Transverse colon (tissue), 4 donors: ENCODE measurements around the gene XPO6. TPM values are rescaled to one million over a fixed set of nuclear protein-coding genes. Genes with fewer than 3 reads are reported as not detected.

Source experiments
- DNase-seq: peaks from one replicate; pipeline ENCODE4 v3.0.0-alpha.2; 2019
- H3K27ac ChIP-seq, 4 donors: fragments of 200-600 bp; sonication (generic); 2 replicates each; pipeline ENCODE4 v1.5.1; 2016 to 2018; ENCODE audit warnings: inconsistent platforms in 4 of 4
- H3K27me3 ChIP-seq: fragments of 200-600 bp; sonication (generic); 2 replicates; pipeline ENCODE4 v1.5.1; 2017; ENCODE audit warnings: inconsistent platforms
- H3K36me3 ChIP-seq, 4 donors: fragments of 200-600 bp; sonication (generic); 2 replicates each; pipeline ENCODE4 v1.5.1; 2017 to 2019; ENCODE audit warnings: inconsistent platforms in 4 of 4
- H3K4me1 ChIP-seq, 4 donors: fragments of 200-600 bp; sonication (generic); 2 replicates each; pipeline ENCODE4 v1.5.1; 2017 to 2020; ENCODE audit warnings: inconsistent platforms in 4 of 4
- H3K4me3 ChIP-seq, 4 donors: fragments of 200-600 bp; sonication (generic); 1 replicate in 1 of 4; 2 replicates in 3 of 4; pipeline versions ENCODE4 v1.5.1 to v1.6.1; 2017 to 2019; ENCODE audit warnings: inconsistent platforms in 4 of 4
- H3K9me3 ChIP-seq, 2 donors: fragments of 200-600 bp; sonication (generic); 2 replicates each; pipeline ENCODE4 v1.5.1; 2017 to 2019; ENCODE audit warnings: inconsistent platforms in 2 of 2
- EP300 ChIP-seq: sonication (generic); formaldehyde crosslinking; IDR thresholded peaks from one replicate; pipeline ENCODE4 v1.6.1; 2017; ENCODE audit warnings: antibody characterized with exemption, low read depth
- POLR2A ChIP-seq: fragments of 450-650 bp; IDR thresholded peaks from one replicate; pipeline ENCODE4 v1.6.1; 2016; ENCODE audit warnings: antibody characterized with exemption, mild to moderate bottlenecking, moderate library complexity
- POLR2AphosphoS5 ChIP-seq, 3 donors: sonication (generic); formaldehyde crosslinking; IDR thresholded peaks; one replicate each; pipeline ENCODE4 v1.6.1; 2016; ENCODE audit warnings: antibody characterized with exemption in 3 of 3
- WGBS, 2 donors: methylation state at CpG; one replicate each; pipeline ENCODE4 v1.1.5; 2018; ENCODE audit warnings: low coverage in 1 of 2; 5-methylcytosine and 5-hydroxymethylcytosine counted together
- in situ Hi-C, 4 donors: fragments of 200-750 bp; cut with MboI; loops; one replicate each; pipeline versions ENCODE4 v1.15.0 to v1.15.1; 2017; ENCODE audit warnings: low sequenced_read_pairs in 3 of 4, low pct_ligation_motif_present in 1 of 4, low pct_unique_long_range_greater_than_20kb in 1 of 4
- intact Hi-C: fragments of 100-400 bp; cut with DNase I; formaldehyde crosslinking; loops from one replicate; pipeline ENCODE4 v1.15.1; 2023; ENCODE audit warnings: low total_unique reads
- total RNA-seq, 4 donors: library from RNA; depleted of rRNA; stranded (reverse); fragments of >200 nt; gene quantifications; one replicate each; pipeline ENCODE4 v1.1.0, GENCODE V29; 2016
- TF ChIP-seq, protein P1 (sequence below), 5 experiments: fragments of 200-600 bp in 3 of 5; fragments of 450-650 bp in 2 of 5; sonication (generic) in 3 of 5; IDR thresholded peaks; 1 replicate in 2 of 5; 2 replicates in 3 of 5; pipeline ENCODE4 v1.5.1; 2016 to 2017; ENCODE audit warnings: antibody characterized with exemption in 5 of 5, inconsistent platforms in 3 of 5, mild to moderate bottlenecking in 2 of 5, moderate library complexity in 1 of 5

The XPO6 gene
- total RNA-seq, 4 donors from 2014 or later: 140 to 254 (median 204) TPM

DNA sequence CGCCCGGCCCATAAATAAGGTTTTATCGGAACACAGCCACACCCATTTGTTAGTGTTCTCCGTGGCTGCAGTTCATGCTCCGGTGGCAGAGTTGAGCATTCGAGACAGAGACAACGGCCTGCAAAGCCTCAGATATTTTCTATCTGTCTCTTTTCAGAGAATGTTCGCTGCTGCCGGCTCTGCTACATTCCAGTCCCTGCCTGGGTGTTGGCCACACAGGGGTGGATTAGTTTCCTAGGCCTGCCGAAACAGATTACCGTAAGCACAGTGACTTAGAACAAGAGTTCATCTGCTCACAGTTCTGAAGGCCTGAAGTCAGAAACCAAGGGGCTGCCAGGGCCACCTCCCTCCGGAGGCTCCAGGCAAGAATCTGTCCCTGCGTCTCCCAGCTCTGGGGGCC lies 129.1 kb downstream of the XPO6 start:
- H3K4me1 ChIP-seq: peaks cover 0 to 11% (median 5%) of the 10 kb centered on the region in 4 donors
- in situ Hi-C loops: no loop called here
- TF ChIP-seq POLR2A (no peak), EP300 (no peak), POLR2AphosphoS5 (IDR thresholded peaks at IDR 0.05) (no peak)
- TF ChIP-seq, protein P1, sequence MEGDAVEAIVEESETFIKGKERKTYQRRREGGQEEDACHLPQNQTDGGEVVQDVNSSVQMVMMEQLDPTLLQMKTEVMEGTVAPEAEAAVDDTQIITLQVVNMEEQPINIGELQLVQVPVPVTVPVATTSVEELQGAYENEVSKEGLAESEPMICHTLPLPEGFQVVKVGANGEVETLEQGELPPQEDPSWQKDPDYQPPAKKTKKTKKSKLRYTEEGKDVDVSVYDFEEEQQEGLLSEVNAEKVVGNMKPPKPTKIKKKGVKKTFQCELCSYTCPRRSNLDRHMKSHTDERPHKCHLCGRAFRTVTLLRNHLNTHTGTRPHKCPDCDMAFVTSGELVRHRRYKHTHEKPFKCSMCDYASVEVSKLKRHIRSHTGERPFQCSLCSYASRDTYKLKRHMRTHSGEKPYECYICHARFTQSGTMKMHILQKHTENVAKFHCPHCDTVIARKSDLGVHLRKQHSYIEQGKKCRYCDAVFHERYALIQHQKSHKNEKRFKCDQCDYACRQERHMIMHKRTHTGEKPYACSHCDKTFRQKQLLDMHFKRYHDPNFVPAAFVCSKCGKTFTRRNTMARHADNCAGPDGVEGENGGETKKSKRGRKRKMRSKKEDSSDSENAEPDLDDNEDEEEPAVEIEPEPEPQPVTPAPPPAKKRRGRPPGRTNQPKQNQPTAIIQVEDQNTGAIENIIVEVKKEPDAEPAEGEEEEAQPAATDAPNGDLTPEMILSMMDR (IDR thresholded peaks at IDR 0.05): no peak
- DNase-seq: peak; percentile 15
- intact Hi-C loops: no loop called here
- no peaks in the 10 kb centered on the region for H3K27me3 ChIP-seq
- no peaks in the 10 kb centered on the region for H3K9me3 ChIP-seq
- no peaks in the 10 kb centered on the region for H3K36me3 ChIP-seq
- no peak overlapping the region for H3K4me3 ChIP-seq
- H3K27ac ChIP-seq: no peak overlapping the region
- 44% methylated on average over 13 of the region's 13 CpGs; no CpG with 5 or more reads in 1 of the 2 donors for WGBS, 2 donors

DNA sequence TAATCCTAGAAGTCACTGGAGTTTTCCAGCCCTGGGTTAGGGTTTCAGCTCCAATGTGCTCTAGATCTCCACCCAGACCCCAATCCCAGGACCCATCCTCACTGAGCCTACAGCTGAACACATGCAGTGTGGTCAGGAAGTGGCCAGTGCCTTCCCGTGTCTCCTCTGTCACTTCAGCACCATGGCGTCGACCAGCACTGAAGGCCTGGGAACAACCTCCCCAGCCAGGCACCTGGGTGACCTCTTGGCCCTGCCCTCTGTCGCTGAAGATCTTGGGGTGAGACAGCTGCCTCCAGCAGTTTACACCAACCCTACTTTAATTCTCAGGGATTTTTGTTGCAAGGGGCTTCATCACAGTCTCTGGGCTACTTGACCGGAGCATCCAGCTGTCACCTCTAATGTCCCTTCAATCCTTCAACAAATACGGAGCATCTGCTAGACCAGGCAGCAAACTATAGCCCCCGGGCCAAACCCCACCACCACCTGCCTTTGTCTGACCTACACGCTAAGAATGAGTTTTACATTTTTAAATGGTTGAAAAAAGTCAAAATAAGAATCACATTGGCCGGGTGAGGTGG lies 130.3 kb downstream of the XPO6 start:
- Histone ChIP-seq H3K4me1 (peaks cover 0 to 11% (median 5%) of the 10 kb centered on the region in 4 donors), H3K36me3 (no peaks in the 10 kb centered on the region), H3K4me3 (no peak overlapping the region), H3K27ac (no peak overlapping the region), H3K27me3 (no peaks in the 10 kb centered on the region), H3K9me3 (no peaks in the 10 kb centered on the region)
- no peak for DNase-seq
- in situ Hi-C loops (no loop called here), intact Hi-C loops (no loop called here)
- WGBS, 2 donors: 82% methylated on average over 9 of the region's 9 CpGs; no CpG with 5 or more reads in 1 of the 2 donors
- no peak for TF ChIP-seq POLR2A
- TF ChIP-seq EP300: no peak
- TF ChIP-seq, protein P1 (IDR thresholded peaks at IDR 0.05): no peak
- no peak for TF ChIP-seq POLR2AphosphoS5 (IDR thresholded peaks at IDR 0.05)

DNA sequence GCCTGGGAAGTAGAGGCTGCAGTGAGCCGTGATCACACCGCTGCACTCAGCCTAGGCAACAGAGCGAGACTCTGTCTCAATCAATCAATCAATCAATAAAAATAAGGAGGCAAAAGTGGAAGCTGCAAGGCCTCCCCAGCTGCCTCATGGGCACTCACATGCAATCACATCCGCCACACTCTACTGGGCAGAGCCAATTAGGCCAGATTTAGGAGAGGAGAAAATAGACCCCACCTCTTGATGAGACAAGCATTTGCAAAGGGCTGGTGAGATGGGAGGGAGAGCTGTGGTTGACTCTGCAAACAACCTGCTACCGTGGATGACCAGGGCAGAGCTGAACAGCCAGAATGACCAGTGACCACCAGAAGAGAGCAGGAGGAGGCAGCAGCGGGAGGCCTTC lies 133.5 kb downstream of the XPO6 start:
- intact Hi-C loops: no loop called here

DNA sequence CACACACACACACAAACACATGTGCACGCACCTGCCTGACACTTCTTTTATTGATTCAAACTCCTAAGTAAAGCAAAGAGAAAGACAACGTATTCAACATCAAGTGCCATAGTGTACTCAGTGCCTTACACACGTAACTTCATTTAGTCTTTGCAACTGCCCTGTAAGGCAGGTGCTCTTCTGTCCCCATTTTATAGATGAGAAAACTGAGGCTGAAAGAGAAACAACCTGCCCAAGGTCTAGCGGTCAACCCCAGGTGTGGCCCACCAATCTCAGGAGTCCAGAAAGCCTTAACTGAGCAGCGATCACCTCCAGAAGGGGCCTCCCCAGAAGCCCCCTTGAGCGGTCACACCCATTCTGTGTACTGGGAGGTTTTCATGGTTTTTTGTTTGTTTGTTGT lies 137.9 kb downstream of the XPO6 start:
- Histone ChIP-seq H3K4me1 (no peaks in the 10 kb centered on the region), H3K36me3 (no peaks in the 10 kb centered on the region), H3K27ac (no peak overlapping the region), H3K9me3 (no peaks in the 10 kb centered on the region), H3K4me3 (no peak overlapping the region), H3K27me3 (no peaks in the 10 kb centered on the region)
- intact Hi-C loops (no loop called here), in situ Hi-C loops (loop anchor here in 2 of 4 donors (25.0 kb wide), 1 partner anchor 462 kb away; no protein-coding TSS in a partner anchor)
- WGBS, 2 donors: 79 to 83% methylated on average over 4 to 6 of the region's 6 CpGs
- DNase-seq: no peak
- TF ChIP-seq, protein P1 (IDR thresholded peaks at IDR 0.05): no peak
- TF ChIP-seq EP300 (no peak), POLR2AphosphoS5 (IDR thresholded peaks at IDR 0.05) (no peak), POLR2A (no peak)

More for the DNA sequence above, 133.5 kb downstream of the XPO6 start:
- in situ Hi-C loops: no loop called here
- Histone ChIP-seq H3K4me1 (peaks cover 0 to 11% (median 5%) of the 10 kb centered on the region in 4 donors), H3K9me3 (no peaks in the 10 kb centered on the region), H3K27me3 (no peaks in the 10 kb centered on the region), H3K27ac (no peak overlapping the region), H3K4me3 (no peak overlapping the region), H3K36me3 (no peaks in the 10 kb centered on the region)
- TF ChIP-seq EP300 (no peak), POLR2A (no peak), POLR2AphosphoS5 (IDR thresholded peaks at IDR 0.05) (no peak)
- TF ChIP-seq, protein P1 (IDR thresholded peaks at IDR 0.05): no peak
- DNase-seq: no peak
- WGBS, 2 donors: 93 to 100% methylated on average over 2 to 6 of the region's 6 CpGs
